CD4-positive, CD25-positive, alpha-beta regulatory T cell (primary cell): ENCODE data around the gene TRPM6. TPM values are rescaled to one million over a fixed set of nuclear protein-coding genes. Genes with fewer than 3 reads are reported as not detected.
"Not testable (repeated sequence)": the region's sequence is repeated elsewhere in the genome, so short reads cannot be mapped to it uniquely, and the experiment has no call there.

ENCODE experiments used
- ATAC-seq, 2 donors: fragments of 150-1000 bp; cut with Tn5 transposase; one replicate each; pipeline ENCODE4 v1.10.0; 2021; ENCODE audit warnings: low read depth in 2 of 2, moderate number of reproducible peaks in 2 of 2, moderate library complexity in 1 of 2
- DNase-seq, 3 donors: peaks; one replicate each; pipeline versions ENCODE4 v3.0.0 to v3.0.0-alpha.2; 2012 to 2022; ENCODE audit warnings: mixed read lengths in 1 of 3
- H3K27ac ChIP-seq: one replicate; pipeline ENCODE4 v1.7.0; 2013; ENCODE audit warnings: mild to moderate bottlenecking, low read length; ENCODE audit not compliant: insufficient read depth, poor library complexity, severe bottlenecking
- H3K27me3 ChIP-seq: one replicate; pipeline ENCODE4 v1.7.0; 2013; ENCODE audit warnings: low read length; ENCODE audit not compliant: control insufficient read depth, insufficient read depth
- H3K36me3 ChIP-seq: one replicate; pipeline ENCODE4 v1.7.0; 2013; ENCODE audit warnings: mild to moderate bottlenecking, low read length, moderate library complexity; ENCODE audit not compliant: control insufficient read depth, insufficient read depth
- H3K4me1 ChIP-seq: 2 replicates; pipeline ENCODE4 v1.7.0; 2013; ENCODE audit warnings: mild to moderate bottlenecking, low read length; ENCODE audit not compliant: insufficient read depth, control insufficient read depth, poor library complexity, severe bottlenecking
- H3K4me3 ChIP-seq: one replicate; pipeline ENCODE4 v1.7.0; 2013; ENCODE audit warnings: low read depth, mild to moderate bottlenecking, low read length, moderate library complexity
- H3K9me3 ChIP-seq, 2 experiments: 1 replicate in 1 of 2; 2 replicates in 1 of 2; pipeline ENCODE4 v1.7.0; 2013; ENCODE audit warnings: low read length in 2 of 2, mild to moderate bottlenecking in 1 of 2, moderate library complexity in 1 of 2; ENCODE audit not compliant: control insufficient read depth in 2 of 2
- H3K27ac Mint-ChIP-seq, 3 donors: one replicate each; pipeline ENCODE4 v1.8.0; 2020 to 2022; ENCODE audit warnings: mild to moderate bottlenecking in 3 of 3, mixed read lengths in 3 of 3, moderate library complexity in 2 of 3
- H3K27me3 Mint-ChIP-seq: one replicate; pipeline ENCODE4 v1.8.0; 2022; ENCODE audit warnings: mild to moderate bottlenecking, mixed read lengths
- H3K36me3 Mint-ChIP-seq: one replicate; pipeline ENCODE4 v1.8.0; 2020; ENCODE audit warnings: mixed read lengths
- H3K4me1 Mint-ChIP-seq, 4 donors: one replicate each; pipeline ENCODE4 v1.8.0; 2020 to 2022; ENCODE audit warnings: mixed read lengths in 4 of 4, mild to moderate bottlenecking in 1 of 4
- H3K4me3 Mint-ChIP-seq, 4 donors: one replicate each; pipeline ENCODE4 v1.8.0; 2020 to 2022; ENCODE audit warnings: mild to moderate bottlenecking in 4 of 4, mixed read lengths in 4 of 4, moderate library complexity in 3 of 4
- H3K9me3 Mint-ChIP-seq, 7 donors: one replicate each; pipeline ENCODE4 v1.8.0; 2020 to 2022; ENCODE audit warnings: mixed read lengths in 7 of 7, mild to moderate bottlenecking in 3 of 7, moderate library complexity in 2 of 7
- polyA plus RNA-seq, 4 donors: library from polyadenylated mRNA; unstranded; fragments of 300-500 nt; fragmentation: Illumina TruSeq; gene quantifications; one replicate each; pipeline ENCODE4 v1.2.3, GENCODE V29; 2021
- total RNA-seq: library from RNA; stranded (reverse); gene quantifications from one replicate; pipeline ENCODE4 v1.2.3, GENCODE V29; 2022

TRPM6 gene
- total and polyA plus RNA-seq, 5 donors from 2014 or later = 0.17 TPM; not detected in 4

DNA sequence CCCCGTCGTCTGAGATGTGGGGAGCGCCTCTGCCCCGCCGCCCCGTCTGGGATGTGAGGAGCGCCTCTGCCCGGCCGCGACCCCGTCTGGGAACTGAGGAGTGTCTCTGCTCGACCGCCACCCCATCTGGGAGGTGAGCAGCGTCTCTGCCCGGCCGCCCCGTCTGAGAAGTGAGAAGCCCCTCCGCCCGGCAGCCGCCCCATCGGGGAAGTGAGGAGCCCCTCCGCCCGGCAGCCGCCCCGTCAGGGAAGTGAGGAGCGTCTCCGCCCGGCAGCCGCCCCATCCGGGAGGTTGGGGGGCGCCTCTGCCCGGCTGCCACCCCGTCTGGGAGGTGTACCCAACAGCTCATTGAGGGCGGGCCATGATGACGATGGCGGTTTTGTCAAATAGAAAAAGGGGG lies 34.7 kb downstream of the TRPM6 start:
- H3K27me3 ChIP-seq, H3K4me3 ChIP-seq, H3K4me1 Mint-ChIP-seq, H3K36me3 ChIP-seq, H3K4me1 ChIP-seq, H3K9me3 ChIP-seq, H3K9me3 Mint-ChIP-seq, ATAC-seq, H3K36me3 Mint-ChIP-seq, H3K27me3 Mint-ChIP-seq, DNase-seq, H3K27ac Mint-ChIP-seq, H3K4me3 Mint-ChIP-seq, H3K27ac ChIP-seq: not testable (repeated sequence)

DNA sequence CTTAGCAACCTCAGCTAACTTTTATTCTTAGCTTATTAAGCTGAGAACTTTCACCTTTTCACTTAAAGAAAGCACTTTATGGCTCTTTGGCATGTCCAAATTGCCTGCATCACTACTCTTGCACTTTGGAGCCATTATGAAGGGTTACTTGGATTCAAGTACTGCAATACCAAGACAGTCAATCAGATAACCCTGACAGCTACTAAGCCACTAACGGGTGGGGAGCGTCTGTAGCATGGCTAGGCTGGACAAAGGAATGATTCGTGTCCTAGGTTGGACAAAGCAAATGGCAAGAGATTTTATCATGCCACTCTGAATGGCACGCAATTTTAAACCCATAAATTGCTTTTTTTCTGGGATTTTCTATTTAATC lies 39.6 kb downstream of the TRPM6 start:
- no peak overlapping the region for H3K27ac ChIP-seq
- no peak overlapping the region for H3K4me3 ChIP-seq
- H3K9me3 ChIP-seq = no peaks in the 10 kb centered on the region
- ATAC-seq (no peak), DNase-seq (no peak)
- Mint-ChIP-seq H3K4me3 (peak overlapping the region in 2 of 4 donors; percentile 8 to 23), H3K4me1 (no peaks in the 10 kb centered on the region), H3K9me3 (peaks cover 0 to 4% (median 0%) of the 10 kb centered on the region in 7 donors), H3K27ac (no peak overlapping the region), H3K27me3 (no peaks in the 10 kb centered on the region), H3K36me3 (no peaks in the 10 kb centered on the region)
- H3K36me3 ChIP-seq = no peaks in the 10 kb centered on the region
- no peaks in the 10 kb centered on the region for H3K4me1 ChIP-seq
- no peaks in the 10 kb centered on the region for H3K27me3 ChIP-seq

DNA sequence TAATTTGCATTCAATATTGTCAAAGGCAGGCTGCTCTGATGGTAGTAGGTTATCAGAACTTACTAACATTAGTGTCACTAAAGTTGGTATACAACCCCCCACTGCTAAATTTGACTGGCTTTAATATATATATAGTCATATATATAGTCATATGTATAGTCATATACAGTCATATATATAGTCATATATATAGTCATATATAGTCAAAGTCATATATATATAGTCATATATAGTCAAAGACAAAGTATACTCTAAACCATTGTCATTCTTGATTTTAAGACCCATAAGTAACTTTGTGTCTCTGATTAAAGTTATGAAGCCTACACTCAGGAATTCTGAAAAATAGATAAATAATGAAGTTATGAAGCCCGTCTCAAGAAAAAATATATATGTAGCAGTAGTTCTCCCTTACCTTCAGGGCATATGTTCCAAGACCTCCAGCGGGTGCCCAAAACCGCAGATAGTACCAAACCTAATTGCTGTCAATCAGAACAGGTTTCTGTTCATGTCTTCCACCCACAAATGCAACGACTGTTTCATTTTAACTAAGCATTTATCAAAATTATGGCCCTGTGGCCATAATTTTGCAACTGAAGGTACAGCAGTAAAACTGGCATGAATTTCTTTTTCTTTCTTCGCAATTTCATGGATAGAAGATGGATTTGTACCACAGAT lies 40.1 kb downstream of the TRPM6 start:
- no peak overlapping the region for H3K4me3 Mint-ChIP-seq
- no peaks in the 10 kb centered on the region for H3K36me3 ChIP-seq
- H3K4me1 ChIP-seq = no peaks in the 10 kb centered on the region
- no peaks in the 10 kb centered on the region for H3K27me3 ChIP-seq
- H3K9me3 Mint-ChIP-seq = peaks cover 0 to 4% (median 0%) of the 10 kb centered on the region in 7 donors
- no peak overlapping the region for H3K27ac ChIP-seq
- no peaks in the 10 kb centered on the region for H3K4me1 Mint-ChIP-seq
- no peaks in the 10 kb centered on the region for H3K27me3 Mint-ChIP-seq
- no peak overlapping the region for H3K27ac Mint-ChIP-seq
- no peak for DNase-seq
- no peak overlapping the region for H3K4me3 ChIP-seq
- no peak for ATAC-seq
- H3K9me3 ChIP-seq = no peaks in the 10 kb centered on the region
- H3K36me3 Mint-ChIP-seq = no peaks in the 10 kb centered on the region

DNA sequence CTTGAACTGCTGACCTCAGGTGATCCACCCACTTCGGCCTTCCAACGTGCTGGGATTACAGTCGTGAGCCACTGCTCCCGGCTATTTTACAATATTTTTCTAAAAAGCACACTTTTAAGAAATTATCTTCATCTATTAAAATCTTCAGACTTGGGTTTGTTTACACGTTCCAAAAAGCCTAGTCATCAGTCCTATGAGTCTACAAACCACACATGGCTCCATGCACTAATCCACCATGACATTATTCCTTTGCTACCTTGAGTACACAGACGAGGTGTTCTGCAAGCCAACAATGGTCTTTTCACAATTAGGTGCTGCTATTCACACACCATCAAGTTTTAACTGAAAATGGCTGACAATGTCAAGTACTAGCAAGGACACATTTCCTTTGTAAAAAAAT lies 41.0 kb downstream of the TRPM6 start:
- Mint-ChIP-seq H3K27me3 (no peaks in the 10 kb centered on the region), H3K27ac (no peak overlapping the region), H3K36me3 (no peaks in the 10 kb centered on the region), H3K4me3 (no peak overlapping the region), H3K9me3 (peaks cover 0 to 4% (median 0%) of the 10 kb centered on the region in 7 donors), H3K4me1 (no peaks in the 10 kb centered on the region)
- Histone ChIP-seq H3K27me3 (no peaks in the 10 kb centered on the region), H3K4me3 (no peak overlapping the region), H3K36me3 (no peaks in the 10 kb centered on the region), H3K27ac (no peak overlapping the region), H3K4me1 (no peaks in the 10 kb centered on the region), H3K9me3 (no peaks in the 10 kb centered on the region)
- no peak for DNase-seq
- no peak for ATAC-seq

DNA sequence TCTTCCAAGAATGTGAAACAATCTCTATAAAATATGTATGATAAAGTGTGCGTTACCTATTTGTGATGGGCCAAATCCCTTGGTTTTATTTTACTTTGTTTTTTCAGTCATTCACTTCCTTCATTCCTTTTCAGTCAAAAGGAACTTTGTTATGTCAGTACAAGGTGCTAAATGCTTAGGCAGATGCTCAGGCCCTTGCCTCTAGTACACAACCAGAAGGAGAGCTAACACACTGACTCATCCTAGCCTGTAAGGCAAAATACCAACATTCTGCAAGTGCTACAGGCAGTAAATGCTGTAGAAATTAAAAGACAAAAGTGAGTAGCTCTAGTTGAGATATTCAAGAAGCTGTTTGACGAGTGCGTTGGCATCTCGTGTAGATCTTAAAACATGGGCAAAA lies 49.4 kb downstream of the TRPM6 start:
- Mint-ChIP-seq H3K27me3 (peaks cover 5% of the 10 kb centered on the region), H3K4me3 (no peak overlapping the region), H3K27ac (no peak overlapping the region), H3K36me3 (no peaks in the 10 kb centered on the region), H3K9me3 (peaks cover 0 to 2% (median 0%) of the 10 kb centered on the region in 7 donors), H3K4me1 (no peaks in the 10 kb centered on the region)
- ATAC-seq = no peak
- Histone ChIP-seq H3K36me3 (no peaks in the 10 kb centered on the region), H3K9me3 (no peaks in the 10 kb centered on the region), H3K4me3 (no peak overlapping the region), H3K27me3 (no peaks in the 10 kb centered on the region), H3K27ac (no peak overlapping the region), H3K4me1 (no peaks in the 10 kb centered on the region)
- no peak for DNase-seq

DNA sequence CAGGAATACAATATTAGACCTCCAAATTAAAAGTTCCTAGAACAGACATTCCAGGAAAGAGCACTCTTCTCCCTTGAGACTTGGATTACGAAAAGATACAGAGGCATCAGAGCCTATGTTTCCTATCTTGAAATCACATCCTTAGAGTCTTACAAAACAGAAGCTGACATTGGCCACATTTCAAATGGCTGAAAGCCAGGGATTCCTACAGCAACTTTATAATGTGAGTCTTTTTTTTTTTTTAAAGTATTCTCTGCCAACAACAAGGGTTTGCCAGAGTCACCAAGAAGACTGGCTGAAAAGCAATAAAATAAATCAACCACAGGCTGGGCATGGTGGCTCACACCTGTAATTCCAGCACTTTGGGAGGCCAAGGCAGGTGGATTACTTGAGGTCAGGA lies 63.1 kb downstream of the TRPM6 start:
- Mint-ChIP-seq H3K9me3 (peaks cover 0 to 2% (median 0%) of the 10 kb centered on the region in 7 donors), H3K36me3 (no peaks in the 10 kb centered on the region), H3K4me1 (no peaks in the 10 kb centered on the region), H3K27ac (no peak overlapping the region), H3K27me3 (peaks cover 26% of the 10 kb centered on the region), H3K4me3 (no peak overlapping the region)
- no peaks in the 10 kb centered on the region for H3K9me3 ChIP-seq
- ATAC-seq (no peak), DNase-seq (no peak)
- no peak overlapping the region for H3K4me3 ChIP-seq
- no peaks in the 10 kb centered on the region for H3K4me1 ChIP-seq
- H3K27me3 ChIP-seq = peaks cover 2% of the 10 kb centered on the region
- no peak overlapping the region for H3K27ac ChIP-seq
- no peaks in the 10 kb centered on the region for H3K36me3 ChIP-seq

DNA sequence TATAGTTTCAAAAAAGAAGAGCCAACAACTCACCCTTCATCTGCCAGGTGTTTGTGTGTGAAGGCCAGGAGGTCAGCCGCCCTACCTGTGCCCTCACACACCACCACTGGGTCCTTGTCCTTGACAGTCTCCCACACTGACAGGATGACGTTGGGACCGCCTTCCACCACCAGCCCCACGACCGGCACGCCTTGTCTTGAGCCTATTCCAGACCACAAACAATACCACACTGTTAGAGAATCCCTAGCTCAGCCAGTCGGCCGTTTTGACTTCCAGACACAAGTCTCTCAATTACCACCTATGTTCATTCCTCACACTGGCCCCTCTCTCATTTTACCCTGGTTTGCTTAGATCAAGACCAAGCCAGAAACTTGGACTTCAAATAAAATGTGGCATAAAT lies 66.1 kb downstream of the TRPM6 start:
- Histone ChIP-seq H3K4me1 (no peaks in the 10 kb centered on the region), H3K36me3 (no peaks in the 10 kb centered on the region), H3K27me3 (no peaks in the 10 kb centered on the region), H3K27ac (no peak overlapping the region), H3K4me3 (no peak overlapping the region), H3K9me3 (no peaks in the 10 kb centered on the region)
- Mint-ChIP-seq H3K27ac (no peak overlapping the region), H3K4me3 (no peak overlapping the region), H3K4me1 (no peaks in the 10 kb centered on the region), H3K9me3 (peaks cover 0 to 1% (median 0%) of the 10 kb centered on the region in 7 donors), H3K36me3 (no peaks in the 10 kb centered on the region), H3K27me3 (peaks cover 20% of the 10 kb centered on the region)
- ATAC-seq = no peak
- DNase-seq = no peak

DNA sequence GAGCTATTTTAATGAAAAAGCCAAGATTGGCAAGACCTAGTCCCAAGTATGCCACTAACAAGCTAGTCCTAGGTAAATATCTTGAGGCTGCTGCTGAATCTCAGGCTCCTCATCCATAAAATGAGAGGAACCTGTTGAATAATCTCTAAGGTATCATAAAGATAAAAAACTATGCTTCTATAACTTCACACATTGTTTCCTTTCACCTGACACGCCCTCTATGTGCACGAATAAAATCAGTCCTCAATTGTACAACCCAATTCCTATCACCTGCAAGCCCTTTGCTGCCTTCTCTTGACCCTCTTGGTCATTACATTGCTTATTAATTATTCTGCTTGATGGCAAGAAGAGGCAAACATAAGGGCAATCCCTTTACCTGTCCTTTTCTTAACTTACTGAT lies 69.9 kb downstream of the TRPM6 start:
- Histone ChIP-seq H3K4me1 (no peaks in the 10 kb centered on the region), H3K4me3 (no peak overlapping the region), H3K27ac (no peak overlapping the region), H3K36me3 (no peaks in the 10 kb centered on the region), H3K9me3 (no peaks in the 10 kb centered on the region), H3K27me3 (no peaks in the 10 kb centered on the region)
- Mint-ChIP-seq H3K36me3 (no peaks in the 10 kb centered on the region), H3K4me1 (no peaks in the 10 kb centered on the region), H3K4me3 (no peak overlapping the region), H3K9me3 (peaks cover 0 to 1% (median 0%) of the 10 kb centered on the region in 7 donors), H3K27me3 (peaks cover 33% of the 10 kb centered on the region), H3K27ac (no peak overlapping the region)
- DNase-seq (no peak), ATAC-seq (no peak)
